Measurements from ENCODE around the gene ADSS2.

Gene ADSS2

GRCh38 chr1:244388961-244389360 is 62.7 kb downstream of the ADSS2 start:
- Histone ChIP-seq H3K27ac (replicated peaks) (no peak overlapping the region), H3K4me3 (replicated peaks; ENCODE audit: insufficient read depth, low read length) (no peak overlapping the region), H3K27me3 (ENCODE audit: insufficient read depth, poor library complexity, severe bottlenecking) (no peaks in the 10 kb centered on the region)
- TF ChIP-seq SPI1 (IDR thresholded peaks at IDR 0.05; ENCODE audit: borderline replicate concordance, low read depth) (no peak), POLR2AphosphoS5 (IDR thresholded peaks at IDR 0.05; ENCODE audit: low read depth) (no peak), CTCF (IDR thresholded peaks at IDR 0.05; ENCODE audit: insufficient read depth, low read length) (no peak)
- no peak for DNase-seq (ENCODE audit: low read depth in 1 of 2, low spot score in 1 of 2)

- TF ChIP-seq GABPA (IDR thresholded peaks at IDR 0.05; ENCODE audit: low read depth) (no peak), CTCF (IDR thresholded peaks at IDR 0.05; ENCODE audit: insufficient read depth, low read length) (no peak), SPI1 (IDR thresholded peaks at IDR 0.05; ENCODE audit: borderline replicate concordance, low read depth) (no peak), POLR2AphosphoS5 (IDR thresholded peaks at IDR 0.05; ENCODE audit: low read depth) (no peak)
- TF ChIP-seq, protein P1, sequence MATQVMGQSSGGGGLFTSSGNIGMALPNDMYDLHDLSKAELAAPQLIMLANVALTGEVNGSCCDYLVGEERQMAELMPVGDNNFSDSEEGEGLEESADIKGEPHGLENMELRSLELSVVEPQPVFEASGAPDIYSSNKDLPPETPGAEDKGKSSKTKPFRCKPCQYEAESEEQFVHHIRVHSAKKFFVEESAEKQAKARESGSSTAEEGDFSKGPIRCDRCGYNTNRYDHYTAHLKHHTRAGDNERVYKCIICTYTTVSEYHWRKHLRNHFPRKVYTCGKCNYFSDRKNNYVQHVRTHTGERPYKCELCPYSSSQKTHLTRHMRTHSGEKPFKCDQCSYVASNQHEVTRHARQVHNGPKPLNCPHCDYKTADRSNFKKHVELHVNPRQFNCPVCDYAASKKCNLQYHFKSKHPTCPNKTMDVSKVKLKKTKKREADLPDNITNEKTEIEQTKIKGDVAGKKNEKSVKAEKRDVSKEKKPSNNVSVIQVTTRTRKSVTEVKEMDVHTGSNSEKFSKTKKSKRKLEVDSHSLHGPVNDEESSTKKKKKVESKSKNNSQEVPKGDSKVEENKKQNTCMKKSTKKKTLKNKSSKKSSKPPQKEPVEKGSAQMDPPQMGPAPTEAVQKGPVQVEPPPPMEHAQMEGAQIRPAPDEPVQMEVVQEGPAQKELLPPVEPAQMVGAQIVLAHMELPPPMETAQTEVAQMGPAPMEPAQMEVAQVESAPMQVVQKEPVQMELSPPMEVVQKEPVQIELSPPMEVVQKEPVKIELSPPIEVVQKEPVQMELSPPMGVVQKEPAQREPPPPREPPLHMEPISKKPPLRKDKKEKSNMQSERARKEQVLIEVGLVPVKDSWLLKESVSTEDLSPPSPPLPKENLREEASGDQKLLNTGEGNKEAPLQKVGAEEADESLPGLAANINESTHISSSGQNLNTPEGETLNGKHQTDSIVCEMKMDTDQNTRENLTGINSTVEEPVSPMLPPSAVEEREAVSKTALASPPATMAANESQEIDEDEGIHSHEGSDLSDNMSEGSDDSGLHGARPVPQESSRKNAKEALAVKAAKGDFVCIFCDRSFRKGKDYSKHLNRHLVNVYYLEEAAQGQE (IDR thresholded peaks at IDR 0.05; ENCODE audit: insufficient replicate concordance, low read depth): no peak
- H3K27me3 ChIP-seq (ENCODE audit: insufficient read depth, poor library complexity, severe bottlenecking): no peaks in the 10 kb centered on the region
- no peak overlapping the region for H3K27ac ChIP-seq (replicated peaks)
- no peak overlapping the region for H3K4me3 ChIP-seq (replicated peaks; ENCODE audit: insufficient read depth, low read length)
- no peak for DNase-seq (ENCODE audit: low read depth in 1 of 2, low spot score in 1 of 2)
Observed at GRCh38 chr1:244387415-244387814, 64.3 kb downstream of the ADSS2 start.

DNA sequence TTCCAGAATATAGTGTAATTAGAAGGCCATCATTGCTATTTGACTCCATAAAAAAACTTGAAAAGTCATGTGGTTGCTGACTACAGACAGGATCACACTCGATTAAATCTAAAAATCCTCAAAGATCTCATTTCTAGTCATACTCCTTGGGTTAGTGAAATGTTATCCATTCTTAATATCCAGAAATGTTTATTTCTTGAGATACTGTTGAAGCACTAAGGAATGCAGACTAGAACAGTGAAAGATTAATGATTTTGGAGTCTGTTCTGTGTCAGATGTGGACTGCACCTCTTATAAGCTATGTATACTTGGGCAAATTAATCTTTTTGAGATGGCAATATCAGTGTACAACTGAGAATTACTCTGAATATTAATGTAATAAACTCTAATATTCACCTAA is 65.1 kb downstream of the ADSS2 start:
- DNase-seq (ENCODE audit: low read depth in 1 of 2, low spot score in 1 of 2): no peak
- no peaks in the 10 kb centered on the region for H3K27me3 ChIP-seq (ENCODE audit: insufficient read depth, poor library complexity, severe bottlenecking)
- no peak for TF ChIP-seq CTCF (IDR thresholded peaks at IDR 0.05; ENCODE audit: insufficient read depth, low read length)
- no peak for TF ChIP-seq GABPA (IDR thresholded peaks at IDR 0.05; ENCODE audit: low read depth)
- TF ChIP-seq, protein P1 (IDR thresholded peaks at IDR 0.05; ENCODE audit: insufficient replicate concordance, low read depth): no peak
- TF ChIP-seq SPI1 (IDR thresholded peaks at IDR 0.05; ENCODE audit: borderline replicate concordance, low read depth): no peak
- no peak for TF ChIP-seq POLR2AphosphoS5 (IDR thresholded peaks at IDR 0.05; ENCODE audit: low read depth)
- no peak overlapping the region for H3K27ac ChIP-seq (replicated peaks)
- H3K4me3 ChIP-seq (replicated peaks; ENCODE audit: insufficient read depth, low read length): no peak overlapping the region

DNA sequence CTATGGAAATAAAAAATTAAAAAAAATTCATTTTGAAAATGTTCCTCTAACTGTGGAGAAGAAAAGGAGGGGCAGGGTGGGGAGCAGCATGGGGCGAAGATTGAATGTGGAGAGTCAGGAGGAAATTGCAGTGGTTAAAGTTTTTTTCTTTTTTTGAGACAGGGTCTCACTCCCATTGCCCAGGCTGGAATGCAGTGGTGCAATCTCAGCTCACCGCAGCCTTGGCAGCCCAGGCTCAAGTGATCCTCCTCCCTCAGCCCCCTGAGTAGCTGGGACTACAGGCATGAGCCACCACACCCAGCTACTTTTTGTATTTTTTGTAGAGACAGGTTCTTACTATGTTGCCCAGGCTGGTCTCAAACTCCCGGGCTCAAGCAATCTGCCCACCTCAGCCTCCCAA is 67.6 kb downstream of the ADSS2 start:
- Histone ChIP-seq H3K27me3 (ENCODE audit: insufficient read depth, poor library complexity, severe bottlenecking) (no peaks in the 10 kb centered on the region), H3K27ac (replicated peaks) (no peak overlapping the region), H3K4me3 (replicated peaks; ENCODE audit: insufficient read depth, low read length) (no peak overlapping the region)
- TF ChIP-seq SPI1 (IDR thresholded peaks at IDR 0.05; ENCODE audit: borderline replicate concordance, low read depth) (no peak), GABPA (IDR thresholded peaks at IDR 0.05; ENCODE audit: low read depth) (no peak), CTCF (IDR thresholded peaks at IDR 0.05; ENCODE audit: insufficient read depth, low read length) (no peak), POLR2AphosphoS5 (IDR thresholded peaks at IDR 0.05; ENCODE audit: low read depth) (no peak)
- TF ChIP-seq, protein P1 (IDR thresholded peaks at IDR 0.05; ENCODE audit: insufficient replicate concordance, low read depth): no peak
- no peak for DNase-seq (ENCODE audit: low read depth in 1 of 2, low spot score in 1 of 2)
